ENCODE results near the gene STRBP.

GRCh38 chr9:123196124-123196523 lies 72.3 kb downstream of the STRBP start:
- TF ChIP-seq NFE2L1 (CRISPR knock-in tag; IDR thresholded peaks at IDR 0.05) (no peak), CTCF (IDR thresholded peaks at IDR 0.05) (no peak), CREM (CRISPR knock-in tag; IDR thresholded peaks at IDR 0.05) (no peak), CREB1 (CRISPR knock-in tag; IDR thresholded peaks at IDR 0.05) (no peak), NR3C1 (CRISPR knock-in tag; conservative IDR thresholded peaks at IDR 0.05; ENCODE audit: low read depth) (no peak), ZNF425 (CRISPR knock-in tag; conservative IDR thresholded peaks at IDR 0.05) (no peak), ESRRA (CRISPR knock-in tag; IDR thresholded peaks at IDR 0.05; ENCODE audit: borderline replicate concordance) (no peak), PREB (CRISPR knock-in tag; IDR thresholded peaks at IDR 0.05; ENCODE audit: borderline replicate concordance) (no peak), JUN (CRISPR knock-in tag; IDR thresholded peaks at IDR 0.05) (no peak), TEAD4 (CRISPR knock-in tag; IDR thresholded peaks at IDR 0.05) (no peak)
